Activated naive CD4-positive, alpha-beta T cell treated with anti-CD3 and anti-CD28 coated beads, Interleukin-2, amount 50 U/mL, for 24 hours (primary cell): ENCODE results near the gene DNAJB6.

Source experiments
- H3K27ac Mint-ChIP-seq: one replicate; pipeline ENCODE4 v1.8.0; 2021; ENCODE audit warnings: mild to moderate bottlenecking, mixed read lengths
- H3K27me3 Mint-ChIP-seq: one replicate; pipeline ENCODE4 v1.8.0; 2021; ENCODE audit warnings: mixed read lengths
- H3K36me3 Mint-ChIP-seq: one replicate; pipeline ENCODE4 v1.8.0; 2021; ENCODE audit warnings: mixed read lengths
- H3K4me1 Mint-ChIP-seq: one replicate; pipeline ENCODE4 v1.8.0; 2021; ENCODE audit warnings: mixed read lengths
- H3K4me3 Mint-ChIP-seq: one replicate; pipeline ENCODE4 v1.8.0; 2021; ENCODE audit warnings: mild to moderate bottlenecking, mixed read lengths
- H3K9me3 Mint-ChIP-seq: one replicate; pipeline ENCODE4 v1.8.0; 2021; ENCODE audit warnings: mixed read lengths

Gene DNAJB6

DNA sequence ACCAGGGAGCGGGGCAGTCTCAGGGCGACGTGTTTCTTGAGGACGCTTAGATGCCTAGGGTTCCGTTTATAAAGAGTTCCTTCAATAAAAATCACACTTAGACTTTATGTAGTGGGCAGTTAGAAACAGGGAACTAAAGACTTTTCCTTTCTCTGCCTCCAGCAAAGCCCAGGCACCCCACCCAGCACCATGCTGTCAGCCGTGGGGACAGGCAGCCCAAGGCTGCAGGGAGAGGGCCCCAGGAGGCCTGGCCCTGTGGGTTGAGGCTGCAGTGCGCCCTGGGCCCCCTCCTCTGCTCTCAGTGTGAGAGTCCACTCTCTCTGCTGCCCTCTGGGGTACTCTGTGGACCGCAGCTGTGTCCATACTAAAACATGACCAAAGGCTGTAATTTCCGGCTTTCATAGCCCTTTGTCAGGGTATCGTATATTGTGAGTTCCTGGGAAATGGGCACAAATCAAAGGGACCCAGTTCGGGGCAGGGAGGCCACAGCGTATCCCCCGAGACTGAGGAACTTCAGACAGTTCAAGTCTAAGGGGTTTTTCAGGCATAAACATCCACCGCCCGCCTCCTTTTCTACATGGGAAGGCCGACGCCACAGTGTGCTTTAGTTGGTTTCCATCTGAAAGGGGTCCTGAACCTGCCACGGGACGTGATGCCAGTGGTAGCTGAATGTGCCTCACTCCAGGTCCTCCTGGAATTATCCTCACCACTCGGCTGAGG, 59.7 kb downstream of the DNAJB6 start:
- H3K27ac Mint-ChIP-seq = no peak overlapping the region
- H3K36me3 Mint-ChIP-seq = peaks cover 5% of the 10 kb centered on the region
- peaks cover 23% of the 10 kb centered on the region for H3K4me1 Mint-ChIP-seq
- H3K9me3 Mint-ChIP-seq = no peaks in the 10 kb centered on the region
- no peaks in the 10 kb centered on the region for H3K27me3 Mint-ChIP-seq
- H3K4me3 Mint-ChIP-seq = no peak overlapping the region

DNA sequence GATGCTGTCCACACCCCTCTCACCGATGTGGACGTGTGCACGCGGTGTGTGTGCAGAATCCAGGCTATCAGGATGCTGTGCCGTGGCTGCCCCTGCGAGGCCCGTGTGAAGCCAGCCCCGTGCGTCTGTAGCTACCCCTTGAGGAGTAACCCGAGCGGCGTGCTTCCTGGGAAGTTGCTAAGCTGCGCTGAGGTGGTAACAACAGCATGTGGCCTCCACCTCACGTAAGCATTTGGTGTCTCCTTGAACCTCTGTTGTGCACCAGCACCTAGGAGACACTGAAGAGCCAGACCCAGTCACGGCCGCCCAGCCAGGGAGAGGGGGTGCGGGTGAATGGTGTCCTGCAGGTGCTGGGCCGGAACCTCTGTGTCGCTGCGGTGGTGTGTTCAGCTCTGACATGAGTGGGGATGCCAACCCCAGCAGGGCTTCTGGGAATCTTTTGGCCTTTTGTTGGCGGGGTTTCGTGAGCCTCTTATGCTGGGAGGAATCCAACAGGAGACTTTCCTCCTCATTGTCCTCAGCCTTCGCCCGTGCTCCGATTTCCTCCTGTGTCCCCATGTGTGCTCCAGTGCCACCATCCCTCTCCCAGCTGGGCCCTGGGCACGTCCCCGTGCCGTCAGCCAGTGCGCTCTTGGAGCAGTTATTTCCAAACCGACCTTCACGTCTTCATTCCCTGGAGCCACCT, 60.4 kb downstream of the DNAJB6 start:
- no peak overlapping the region for H3K4me3 Mint-ChIP-seq
- H3K27ac Mint-ChIP-seq = no peak overlapping the region
- peaks cover 24% of the 10 kb centered on the region for H3K4me1 Mint-ChIP-seq
- no peaks in the 10 kb centered on the region for H3K9me3 Mint-ChIP-seq
- H3K36me3 Mint-ChIP-seq = peaks cover 6% of the 10 kb centered on the region
- no peaks in the 10 kb centered on the region for H3K27me3 Mint-ChIP-seq

DNA sequence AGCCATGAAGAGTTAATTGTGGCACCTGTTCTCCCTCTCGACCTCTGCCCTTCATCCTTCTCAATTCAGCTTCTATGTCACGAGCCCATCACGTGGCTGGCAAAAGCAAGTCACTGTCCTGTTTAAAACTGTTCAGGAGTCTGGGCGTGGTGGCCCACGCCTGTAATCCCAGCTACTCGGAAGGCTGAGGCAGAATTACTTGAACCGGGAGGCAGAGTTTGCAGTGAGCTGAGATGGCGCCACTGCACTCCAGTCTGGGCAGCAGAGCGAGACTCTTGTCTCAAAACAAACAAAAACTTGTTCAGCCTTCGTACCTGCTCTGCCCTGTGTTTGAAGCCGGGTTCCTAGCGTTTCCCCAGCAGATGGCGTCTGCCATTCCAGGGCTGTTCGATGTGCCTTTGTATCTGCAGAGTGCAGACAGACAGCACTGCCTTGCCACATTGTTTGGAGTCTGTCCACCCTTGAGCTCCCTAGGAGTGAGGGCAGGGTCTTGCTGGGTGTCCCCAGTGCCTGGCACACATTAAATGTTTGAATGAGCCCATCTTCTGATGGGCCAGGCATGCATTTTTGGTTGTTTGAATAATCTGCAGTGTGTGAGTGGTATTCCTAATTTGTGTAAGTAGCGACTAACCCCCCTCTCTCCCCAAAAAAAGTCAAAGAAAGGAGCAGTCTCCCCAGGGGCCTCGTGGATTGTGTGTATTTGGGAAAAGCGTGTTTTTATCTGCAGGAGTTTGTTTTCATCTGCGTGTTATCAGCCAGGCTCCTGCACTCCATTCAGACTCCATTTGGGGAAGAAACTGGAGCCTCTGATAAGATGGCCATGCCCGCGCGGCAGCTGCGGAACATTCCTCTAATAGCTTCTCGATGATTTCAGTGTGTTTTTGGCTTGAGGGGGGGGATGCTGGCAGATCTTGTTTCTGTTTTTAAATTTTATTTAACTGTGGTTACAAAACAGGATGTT, 61.2 kb downstream of the DNAJB6 start:
- peaks cover 23% of the 10 kb centered on the region for H3K4me1 Mint-ChIP-seq
- H3K9me3 Mint-ChIP-seq = no peaks in the 10 kb centered on the region
- peaks cover 6% of the 10 kb centered on the region for H3K36me3 Mint-ChIP-seq
- H3K4me3 Mint-ChIP-seq = no peak overlapping the region
- H3K27ac Mint-ChIP-seq = no peak overlapping the region
- H3K27me3 Mint-ChIP-seq = no peaks in the 10 kb centered on the region

DNA sequence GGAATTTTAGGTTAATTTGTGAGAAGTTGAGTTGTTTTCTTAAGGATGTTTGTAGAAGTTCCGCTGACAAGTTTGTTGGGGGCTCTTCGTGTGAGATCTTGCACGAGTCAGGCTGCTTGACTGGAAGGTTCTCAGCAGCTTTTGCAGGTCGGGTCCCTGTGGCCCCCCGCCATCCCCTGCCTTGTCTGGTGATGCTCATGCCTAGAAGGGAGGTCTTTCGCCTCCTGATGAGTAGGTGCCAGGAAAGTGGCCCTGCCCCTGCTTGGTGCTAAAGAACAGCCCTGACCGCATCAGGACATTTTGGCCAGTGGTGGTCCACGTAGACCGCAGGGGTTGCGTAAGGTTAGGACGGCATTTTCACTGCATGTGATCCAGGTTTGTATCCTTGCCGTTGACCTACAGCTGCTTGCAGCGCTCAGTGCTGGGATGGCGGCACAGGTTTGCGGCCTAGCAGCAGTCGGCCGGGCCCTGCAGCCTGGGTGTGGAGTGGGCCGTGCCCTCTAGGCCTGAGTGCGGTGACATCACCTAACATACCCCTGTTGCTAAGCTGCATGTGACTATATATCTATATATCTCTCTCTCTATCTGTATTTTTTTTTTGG, 62.4 kb downstream of the DNAJB6 start:
- Mint-ChIP-seq H3K27me3 (no peaks in the 10 kb centered on the region), H3K36me3 (peaks cover 6% of the 10 kb centered on the region), H3K4me3 (no peak overlapping the region), H3K9me3 (no peaks in the 10 kb centered on the region), H3K27ac (no peak overlapping the region), H3K4me1 (peaks cover 27% of the 10 kb centered on the region)

DNA sequence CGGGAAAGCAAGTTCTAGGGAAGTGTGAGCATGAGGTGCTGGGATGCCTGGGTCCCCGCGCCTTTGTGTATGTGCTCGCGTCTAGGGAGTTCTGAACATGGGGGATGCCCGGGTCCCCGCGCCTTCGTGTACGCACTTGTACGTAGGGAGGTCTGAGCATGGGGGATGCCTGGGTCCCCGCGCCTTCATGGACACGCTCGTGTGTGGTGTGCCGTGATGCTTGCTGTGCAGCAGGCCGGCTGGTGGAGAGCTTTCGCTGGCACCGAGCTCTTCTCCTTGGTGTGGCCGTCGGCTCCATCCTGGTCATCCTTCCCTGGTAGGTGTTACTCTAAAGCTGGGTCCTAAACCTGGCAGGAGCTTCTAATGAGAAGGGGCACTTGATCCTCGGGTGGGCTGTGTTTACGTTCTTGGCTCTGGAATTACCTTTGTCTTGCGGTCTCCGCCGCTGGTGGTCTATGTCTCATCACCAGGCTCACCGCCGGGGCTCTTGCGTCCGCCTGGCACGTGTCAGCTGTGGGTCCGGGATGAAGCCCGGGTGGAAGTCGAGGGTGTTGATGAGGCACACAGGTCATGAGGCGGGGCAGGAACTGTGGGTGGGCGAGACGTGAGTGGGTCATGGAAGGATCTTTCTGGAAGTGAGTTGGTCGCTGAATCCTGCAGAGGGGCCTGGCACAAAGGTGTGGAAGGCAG, 63.5 kb downstream of the DNAJB6 start:
- H3K27ac Mint-ChIP-seq = no peak overlapping the region
- H3K4me1 Mint-ChIP-seq = peaks cover 31% of the 10 kb centered on the region
- no peaks in the 10 kb centered on the region for H3K27me3 Mint-ChIP-seq
- H3K36me3 Mint-ChIP-seq = peaks cover 8% of the 10 kb centered on the region
- H3K9me3 Mint-ChIP-seq = no peaks in the 10 kb centered on the region
- H3K4me3 Mint-ChIP-seq = no peak overlapping the region

DNA sequence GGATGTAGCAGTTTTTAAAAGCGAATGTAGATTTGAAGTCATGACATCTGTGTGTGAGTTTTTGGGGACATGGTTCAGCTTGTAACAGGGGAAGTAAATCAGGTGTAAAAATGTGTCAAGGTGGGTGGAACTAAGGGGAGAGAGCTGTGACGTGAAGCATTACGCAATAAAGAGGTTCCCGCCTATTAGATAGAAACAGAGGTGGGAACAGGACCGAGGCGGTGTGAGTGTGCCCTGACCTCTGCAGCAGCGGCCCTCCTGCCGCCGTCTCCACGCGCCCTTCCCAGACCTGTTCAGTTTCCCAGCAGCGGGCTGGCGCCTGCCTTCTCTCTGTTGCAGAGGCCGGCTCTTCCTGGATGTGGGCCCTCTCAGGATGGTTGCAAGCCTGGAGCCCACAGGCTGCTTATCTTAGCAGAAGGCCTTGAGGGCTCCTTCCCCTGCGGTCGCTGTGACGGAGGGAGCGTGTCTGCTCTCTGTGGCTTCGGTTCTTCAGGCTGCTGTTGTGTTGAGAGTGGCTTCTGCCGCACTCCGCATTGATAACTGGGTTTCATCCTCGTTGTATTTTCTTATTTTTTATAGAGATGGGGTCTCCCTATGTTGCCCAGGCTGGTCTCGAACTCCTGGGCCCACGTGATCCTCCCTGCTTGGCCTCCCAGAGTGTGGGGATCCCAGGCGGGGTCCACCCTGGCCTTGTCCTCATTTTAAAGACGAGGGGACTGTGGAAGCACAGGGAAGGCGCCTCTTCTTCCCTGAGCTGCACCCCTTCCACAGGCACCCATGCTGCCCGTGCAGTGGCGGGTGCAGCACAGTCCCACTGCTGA, 65.0 kb downstream of the DNAJB6 start:
- Mint-ChIP-seq H3K36me3 (peaks cover 8% of the 10 kb centered on the region), H3K27me3 (no peaks in the 10 kb centered on the region), H3K27ac (no peak overlapping the region), H3K4me3 (no peak overlapping the region), H3K9me3 (no peaks in the 10 kb centered on the region), H3K4me1 (peaks cover 31% of the 10 kb centered on the region)

DNA sequence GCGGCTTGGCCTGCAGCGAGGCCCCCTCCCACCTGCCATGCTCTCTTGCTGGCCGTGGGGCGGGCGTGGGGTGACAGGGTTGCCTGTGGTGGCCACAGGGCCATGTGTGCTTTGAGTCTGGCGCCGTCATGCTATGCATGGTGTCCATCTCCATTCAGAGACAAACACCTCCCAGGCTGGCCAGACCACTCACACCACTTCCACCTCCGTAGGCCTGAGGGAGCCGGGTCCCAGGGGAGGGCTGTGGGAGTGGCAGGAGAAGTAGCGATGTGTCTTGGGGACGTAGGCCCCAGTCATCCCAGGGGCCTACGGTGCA, 65.5 kb downstream of the DNAJB6 start:
- Mint-ChIP-seq H3K4me1 (peaks cover 30% of the 10 kb centered on the region), H3K9me3 (no peaks in the 10 kb centered on the region), H3K36me3 (peaks cover 8% of the 10 kb centered on the region), H3K27me3 (no peaks in the 10 kb centered on the region), H3K4me3 (no peak overlapping the region), H3K27ac (no peak overlapping the region)

DNA sequence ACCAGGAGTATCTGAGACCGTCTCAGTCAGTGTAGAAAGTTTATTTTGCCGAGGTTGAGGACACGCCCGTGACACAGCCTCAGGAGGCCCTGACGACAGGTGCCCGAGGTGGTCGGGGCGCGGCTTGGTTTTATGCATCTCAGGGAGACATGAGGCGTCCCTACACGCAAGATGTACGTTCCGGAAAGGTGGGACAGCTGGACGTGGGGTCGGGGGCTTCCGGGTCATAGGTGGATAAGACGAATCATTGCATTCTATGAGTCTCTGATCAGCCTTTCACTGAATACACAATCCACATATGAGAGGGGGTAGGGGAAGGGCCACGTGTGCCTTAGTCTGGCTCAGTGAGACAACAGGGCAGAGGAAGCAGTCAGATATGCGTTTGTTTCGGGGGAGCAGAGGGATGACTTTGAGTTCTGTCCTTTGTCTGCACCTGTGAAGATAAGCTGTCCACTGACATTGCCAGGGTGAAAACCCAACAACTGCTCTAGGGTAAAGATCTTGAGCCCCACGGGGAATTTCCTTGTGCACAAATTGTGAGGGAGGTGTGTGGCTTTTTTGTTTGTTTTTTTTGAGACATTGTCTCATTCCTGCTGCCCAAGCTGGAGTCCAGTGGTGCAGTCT, 66.2 kb downstream of the DNAJB6 start:
- peaks cover 8% of the 10 kb centered on the region for H3K36me3 Mint-ChIP-seq
- H3K27ac Mint-ChIP-seq = no peak overlapping the region
- no peaks in the 10 kb centered on the region for H3K27me3 Mint-ChIP-seq
- no peaks in the 10 kb centered on the region for H3K9me3 Mint-ChIP-seq
- H3K4me3 Mint-ChIP-seq = no peak overlapping the region
- peaks cover 24% of the 10 kb centered on the region for H3K4me1 Mint-ChIP-seq

DNA sequence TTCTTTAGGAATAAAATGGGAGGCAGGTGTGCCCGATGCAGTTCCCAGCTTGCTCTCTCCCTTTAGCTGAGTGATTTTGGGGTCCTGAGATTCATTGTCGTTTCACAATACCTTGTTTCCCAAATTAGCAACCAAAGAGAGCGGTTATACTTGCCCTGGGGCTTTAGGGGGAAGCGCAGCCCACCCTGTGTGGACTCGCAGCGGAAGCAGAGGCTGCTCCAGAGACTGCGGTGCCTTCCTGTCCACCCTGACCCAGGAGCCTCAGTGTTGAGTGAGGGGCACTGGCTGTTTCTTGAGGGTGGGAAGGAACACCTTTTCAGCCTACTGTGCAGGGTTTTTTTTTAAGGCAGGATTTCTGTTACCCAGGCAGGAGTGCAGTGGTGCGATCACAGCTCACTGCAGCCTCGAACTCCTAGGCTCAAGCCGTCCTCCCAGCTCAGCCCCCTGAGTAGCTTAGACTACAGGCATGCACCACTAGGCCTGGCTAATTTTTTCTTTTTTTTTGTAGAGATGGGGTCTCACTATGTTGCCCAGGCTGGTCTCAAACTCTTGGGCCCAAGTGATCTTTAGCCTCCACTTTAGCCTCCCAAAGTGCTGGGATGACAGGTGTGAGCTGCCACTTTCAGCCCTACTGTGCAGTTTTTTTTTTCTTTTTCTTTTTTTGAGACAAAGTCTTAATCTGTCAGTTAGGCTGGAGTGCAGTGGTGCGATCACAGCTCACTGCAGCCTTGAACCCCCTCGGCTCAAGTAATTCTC, 67.0 kb downstream of the DNAJB6 start:
- H3K4me1 Mint-ChIP-seq = peaks cover 20% of the 10 kb centered on the region
- H3K27ac Mint-ChIP-seq = no peak overlapping the region
- H3K27me3 Mint-ChIP-seq = no peaks in the 10 kb centered on the region
- no peaks in the 10 kb centered on the region for H3K9me3 Mint-ChIP-seq
- no peak overlapping the region for H3K4me3 Mint-ChIP-seq
- H3K36me3 Mint-ChIP-seq = peaks cover 8% of the 10 kb centered on the region

DNA sequence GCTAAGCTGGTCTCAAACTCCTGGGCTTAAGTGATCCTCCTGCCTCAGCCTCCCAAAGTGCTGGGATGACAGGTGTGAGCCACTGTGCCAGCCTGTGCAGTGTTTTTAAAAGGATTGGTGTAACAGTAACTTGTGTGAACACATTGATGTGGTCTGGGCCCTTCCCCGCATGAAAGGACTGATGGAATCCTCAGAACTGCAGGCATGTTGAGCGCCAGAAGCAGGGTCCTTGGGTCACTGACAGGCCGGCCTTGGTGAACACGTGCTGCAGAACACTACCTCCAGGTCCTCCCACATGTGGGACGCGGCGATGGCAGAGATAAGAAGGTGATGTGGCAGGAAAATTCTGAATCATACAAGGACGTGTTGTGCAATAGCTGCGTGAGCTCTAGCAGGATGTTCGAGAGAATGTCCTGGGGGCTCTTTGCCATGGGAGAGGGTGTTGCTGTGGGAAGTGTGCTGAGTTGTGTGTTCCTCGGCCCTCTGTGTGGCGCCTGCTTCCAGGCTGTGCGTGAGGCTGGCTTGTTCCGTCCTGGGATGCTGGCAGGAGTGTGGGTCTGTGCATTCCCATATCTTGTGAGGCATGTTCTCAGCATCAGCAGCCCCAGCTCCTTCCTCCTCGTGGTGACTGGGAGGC, 68.2 kb downstream of the DNAJB6 start:
- Mint-ChIP-seq H3K4me3 (no peak overlapping the region), H3K4me1 (peaks cover 20% of the 10 kb centered on the region), H3K36me3 (peaks cover 8% of the 10 kb centered on the region), H3K27ac (no peak overlapping the region), H3K9me3 (no peaks in the 10 kb centered on the region), H3K27me3 (no peaks in the 10 kb centered on the region)

DNA sequence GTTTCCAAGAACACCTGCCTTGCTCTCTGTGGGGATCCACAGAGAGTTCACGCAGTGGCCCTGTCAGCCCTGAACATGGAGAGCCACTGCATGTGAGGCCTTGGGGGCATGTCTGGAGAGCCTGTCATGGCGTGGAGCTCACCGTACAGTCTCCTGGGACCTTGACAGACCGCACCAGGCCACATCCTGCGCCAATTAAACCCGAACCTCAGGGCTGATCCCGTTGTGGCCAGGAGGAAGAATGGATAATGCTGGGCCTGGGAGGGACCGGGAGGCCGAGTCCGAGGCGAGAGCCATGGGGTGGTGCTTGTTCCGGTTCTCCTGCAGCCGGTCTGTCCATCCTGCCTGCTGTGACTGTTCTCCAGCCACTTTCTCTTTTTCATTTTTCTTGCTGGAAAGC, 68.7 kb downstream of the DNAJB6 start:
- Mint-ChIP-seq H3K4me1 (peaks cover 20% of the 10 kb centered on the region), H3K27me3 (no peaks in the 10 kb centered on the region), H3K4me3 (no peak overlapping the region), H3K27ac (no peak overlapping the region), H3K9me3 (no peaks in the 10 kb centered on the region), H3K36me3 (peaks cover 7% of the 10 kb centered on the region)

DNA sequence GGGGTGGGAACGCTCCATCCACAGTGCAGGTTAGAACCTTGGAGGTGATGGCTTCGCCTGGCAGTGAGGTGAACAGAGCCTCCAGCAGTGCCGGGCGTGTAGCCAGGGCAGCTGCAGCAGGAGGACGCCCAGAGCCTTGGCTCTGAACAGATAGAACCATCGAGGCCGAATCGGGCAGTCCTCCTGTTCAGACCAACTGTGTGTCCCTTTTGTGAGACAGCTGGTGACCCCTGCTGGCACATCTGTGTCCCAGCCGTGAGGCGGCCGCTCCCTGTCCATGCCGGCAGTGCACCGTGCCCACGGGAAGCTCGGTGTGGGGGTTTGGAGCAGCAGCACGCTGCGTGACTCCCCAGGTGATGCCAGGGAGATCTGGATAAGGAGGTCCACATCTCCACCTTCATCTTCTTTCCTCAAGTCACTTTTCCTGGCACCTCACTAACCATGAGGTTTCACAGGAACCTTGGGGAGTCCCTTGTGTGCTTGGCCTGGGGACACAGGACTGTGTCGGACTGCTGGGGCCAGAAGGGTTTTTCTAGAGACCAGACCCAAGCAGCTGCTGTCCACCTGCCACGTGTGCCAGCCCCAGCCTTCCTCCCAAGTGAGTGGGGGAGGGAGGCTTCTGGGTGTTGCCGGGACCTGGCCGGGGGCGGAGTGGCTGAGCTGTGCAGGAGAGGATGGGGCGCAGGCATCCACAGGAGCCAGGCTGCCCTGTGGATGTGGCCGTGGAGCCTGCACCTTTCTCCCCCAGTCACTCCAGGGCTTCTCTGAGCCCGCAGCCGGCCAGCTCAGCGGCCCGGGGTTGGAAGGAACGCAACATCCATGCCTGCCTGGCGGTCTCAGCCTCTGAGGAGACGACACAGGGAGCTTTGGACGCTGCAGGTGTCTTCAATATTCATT, 69.4 kb downstream of the DNAJB6 start:
- no peaks in the 10 kb centered on the region for H3K9me3 Mint-ChIP-seq
- H3K27ac Mint-ChIP-seq = no peak overlapping the region
- peaks cover 5% of the 10 kb centered on the region for H3K36me3 Mint-ChIP-seq

More for the DNA sequence above, 69.4 kb downstream of the DNAJB6 start:
- peaks cover 20% of the 10 kb centered on the region for H3K4me1 Mint-ChIP-seq
- no peaks in the 10 kb centered on the region for H3K27me3 Mint-ChIP-seq
- H3K4me3 Mint-ChIP-seq = no peak overlapping the region
